Activated effector memory CD4-positive, alpha-beta T cell treated with Interleukin-2 at 50 U/mL for 16 hours (primary cell): Measurements from ENCODE around the gene ALG9.

Experiments used
- DNase-seq: peaks from one replicate; pipeline ENCODE4 v3.0.0-alpha.2; 2020

Gene ALG9

GRCh38 chr11:111834432-111835163, 36.8 kb downstream of the ALG9 start:
- no peak for DNase-seq

DNA sequence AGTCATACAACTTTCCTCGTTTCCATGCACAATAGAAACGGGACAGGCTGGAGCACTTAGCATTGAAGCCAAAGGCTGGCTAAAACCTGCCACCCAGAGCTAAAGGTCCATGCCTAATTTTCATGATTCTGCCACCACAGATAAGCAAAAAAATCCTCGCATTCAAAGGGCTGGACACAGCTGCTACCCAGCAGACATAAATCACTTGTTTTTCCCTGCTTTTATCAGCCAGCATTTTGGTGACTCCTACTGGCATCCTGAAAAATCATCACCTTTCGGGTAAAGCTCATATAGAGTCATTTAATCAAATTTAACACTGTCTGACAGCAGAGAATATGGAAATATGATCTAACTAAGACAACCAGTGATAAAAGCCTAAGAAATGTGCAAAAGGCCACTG, 37.9 kb downstream of the ALG9 start:
- DNase-seq: no peak

DNA sequence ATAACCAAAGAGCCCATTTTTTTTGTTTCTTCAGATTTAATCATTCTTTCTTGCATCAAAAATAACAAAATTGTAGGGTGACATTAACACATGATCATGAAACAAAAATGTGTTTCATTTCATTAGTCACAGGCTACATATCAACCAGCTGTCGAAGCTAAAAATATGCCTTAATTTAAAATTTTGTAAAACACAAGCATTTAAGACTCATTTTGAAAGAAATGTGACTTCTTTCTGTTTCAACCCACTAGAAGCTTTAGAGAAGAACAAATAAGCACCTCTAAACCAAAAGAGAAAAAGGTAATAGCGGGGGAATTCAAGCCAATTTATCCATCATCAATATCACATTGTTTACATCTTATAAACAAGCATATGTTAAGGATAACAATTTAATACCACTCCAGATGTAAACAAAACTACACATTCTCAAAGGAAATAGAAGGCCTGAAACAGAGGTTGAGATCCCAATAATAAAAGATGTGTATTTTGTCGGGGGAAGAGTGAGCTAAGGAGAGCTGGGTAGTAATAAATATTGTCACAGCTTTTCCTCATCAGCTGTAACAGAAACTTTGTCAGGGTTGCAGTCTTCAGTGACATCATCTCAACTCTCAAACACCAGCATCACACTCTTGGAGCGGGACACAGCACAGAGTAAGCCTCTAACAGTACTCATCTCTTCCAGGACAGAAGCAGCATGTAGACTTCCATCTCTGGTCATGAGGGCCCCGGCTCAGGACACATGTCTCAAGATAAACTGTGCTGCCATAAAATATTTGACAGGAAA, 42.0 kb downstream of the ALG9 start:
- DNase-seq: no peak

- DNase-seq: no peak
These were observed 44.9 kb downstream of the ALG9 start for GRCh38 chr11:111826322-111826950.

DNA sequence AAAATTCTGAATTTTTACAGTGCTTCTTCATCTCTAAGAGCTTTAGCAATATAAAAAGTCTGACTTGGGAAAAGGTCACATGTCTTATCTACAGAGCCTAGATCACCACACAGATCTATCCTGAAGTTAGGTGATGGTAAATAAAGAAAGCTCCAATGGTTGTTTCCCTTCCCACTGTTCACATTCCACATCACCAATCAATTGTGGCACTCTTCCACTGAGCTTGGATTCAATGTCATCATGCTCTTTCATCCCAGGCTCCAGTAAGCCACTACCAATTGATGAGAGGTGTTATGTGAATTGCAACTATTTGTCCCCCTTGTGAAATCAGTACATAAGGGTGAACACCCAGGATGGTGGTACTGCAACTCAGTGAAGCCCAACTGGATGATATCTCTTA, 47.8 kb downstream of the ALG9 start:
- no peak for DNase-seq

DNA sequence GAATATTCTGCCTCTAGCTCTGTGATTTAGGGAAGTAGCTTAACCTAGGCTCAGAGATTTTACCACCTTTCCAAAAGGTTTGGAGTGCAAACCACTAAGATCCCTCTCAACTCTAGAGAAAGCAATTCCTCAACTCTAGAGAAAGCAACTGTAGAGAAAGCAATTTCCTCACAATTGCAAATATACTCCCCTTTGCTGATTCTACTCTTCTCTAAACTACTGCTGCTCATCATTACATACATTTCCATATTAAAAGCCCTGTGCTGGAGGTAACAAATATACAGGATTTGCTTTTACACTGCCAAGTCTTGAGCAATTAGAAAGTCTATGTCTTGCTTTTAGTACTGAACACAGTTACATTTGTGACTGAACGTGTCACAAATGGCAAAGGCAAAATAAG, 48.2 kb downstream of the ALG9 start:
- no peak for DNase-seq

DNA sequence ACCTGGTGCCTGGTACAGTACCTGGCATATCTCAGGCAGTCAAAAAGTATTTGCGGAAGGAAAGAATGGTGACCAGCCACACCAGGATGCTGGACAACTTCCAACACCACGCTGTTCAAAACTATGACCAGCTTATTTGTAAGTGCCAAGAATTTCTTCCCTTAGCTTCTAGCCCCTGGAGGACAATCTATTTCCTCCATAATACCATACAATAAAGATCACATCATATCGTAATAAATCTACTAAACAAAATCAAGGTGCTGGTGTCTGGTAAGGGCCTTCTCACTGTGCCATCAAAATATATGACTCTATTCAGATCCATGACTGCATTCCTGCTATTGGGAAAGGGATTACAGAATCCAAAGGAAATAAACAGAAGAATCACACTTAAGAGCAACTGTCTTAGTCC, 51.5 kb downstream of the ALG9 start:
- DNase-seq: no peak

- DNase-seq: no peak
These were observed 52.1 kb downstream of the ALG9 start for GRCh38 chr11:111819161-111819828.

DNA sequence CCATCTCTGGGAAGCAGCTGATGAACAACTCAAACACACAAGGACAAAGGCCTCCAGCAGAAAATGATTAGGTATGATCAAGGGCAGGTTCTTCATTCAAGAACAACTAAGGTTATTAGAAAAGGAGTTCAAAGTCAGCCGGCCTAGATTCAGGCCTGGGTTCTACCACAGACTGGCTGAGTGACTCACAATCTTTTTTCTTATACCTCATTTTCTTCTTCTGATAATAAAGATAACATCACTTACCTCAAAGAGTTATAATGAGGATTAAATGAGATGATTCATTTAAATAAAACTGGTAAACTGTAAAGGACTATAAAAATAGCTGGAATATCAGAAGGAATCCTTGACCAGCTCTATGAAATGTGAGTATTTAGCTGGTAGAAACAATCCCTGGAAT, 55.9 kb downstream of the ALG9 start:
- DNase-seq: no peak

DNA sequence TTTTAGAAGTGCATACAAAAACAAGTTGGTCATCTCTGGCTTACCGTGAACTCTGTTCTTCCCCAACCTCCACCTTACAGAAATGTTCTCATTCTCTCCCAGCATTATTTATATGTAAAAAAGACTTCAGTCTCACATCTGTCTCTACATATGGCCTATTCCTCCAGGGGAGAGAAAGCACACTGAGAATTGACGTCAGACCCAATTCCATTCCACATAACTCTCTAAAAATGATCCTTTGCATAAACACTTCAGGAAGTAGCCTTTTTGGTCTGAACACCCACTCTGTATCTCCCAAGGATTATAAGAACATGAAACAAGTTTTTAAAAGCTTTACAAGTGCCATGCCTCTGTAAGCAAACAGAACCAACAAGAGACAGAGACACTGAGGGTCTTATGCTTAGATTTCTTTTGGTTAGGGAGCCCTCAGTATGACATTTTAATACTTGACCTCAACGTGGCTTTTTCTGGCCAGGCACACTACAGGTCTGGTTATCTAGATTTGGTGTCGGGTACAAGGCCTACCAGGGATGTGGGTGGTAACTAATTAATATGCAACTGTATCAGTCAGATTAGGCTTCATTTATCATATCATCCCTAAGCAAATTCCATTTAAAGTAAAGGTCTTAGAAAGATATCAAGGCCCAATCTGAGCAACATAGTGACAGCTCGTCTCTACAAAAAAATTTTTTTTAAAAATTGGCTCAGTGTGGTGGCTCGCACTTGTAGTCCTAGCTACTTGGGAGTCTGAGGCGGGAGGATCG, 56.6 kb downstream of the ALG9 start:
- DNase-seq: no peak

GRCh38 chr11:111814106-111814505, 57.3 kb downstream of the ALG9 start:
- no peak for DNase-seq

DNA sequence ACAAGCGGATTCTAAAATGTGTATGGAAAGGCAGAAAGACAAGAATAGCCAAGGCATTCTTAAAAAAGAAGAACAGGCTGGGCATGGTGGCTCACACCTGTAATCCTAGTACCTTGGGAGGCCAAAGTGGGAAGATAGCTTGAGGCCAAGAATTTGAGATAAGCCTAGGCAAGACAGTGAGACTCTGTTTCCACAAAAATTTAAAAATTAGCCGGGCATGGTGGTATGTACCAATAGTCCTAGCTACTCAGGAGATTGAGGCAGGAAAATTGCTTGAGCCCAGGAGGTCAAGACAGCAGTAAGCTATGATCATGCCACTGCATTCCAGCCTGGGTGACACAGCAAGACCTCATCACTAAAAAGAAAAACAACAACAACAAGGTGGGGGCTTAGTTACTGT, 59.2 kb downstream of the ALG9 start:
- no peak for DNase-seq

- no peak for DNase-seq
These were observed 59.9 kb downstream of the ALG9 start for GRCh38 chr11:111811445-111811844.

DNA sequence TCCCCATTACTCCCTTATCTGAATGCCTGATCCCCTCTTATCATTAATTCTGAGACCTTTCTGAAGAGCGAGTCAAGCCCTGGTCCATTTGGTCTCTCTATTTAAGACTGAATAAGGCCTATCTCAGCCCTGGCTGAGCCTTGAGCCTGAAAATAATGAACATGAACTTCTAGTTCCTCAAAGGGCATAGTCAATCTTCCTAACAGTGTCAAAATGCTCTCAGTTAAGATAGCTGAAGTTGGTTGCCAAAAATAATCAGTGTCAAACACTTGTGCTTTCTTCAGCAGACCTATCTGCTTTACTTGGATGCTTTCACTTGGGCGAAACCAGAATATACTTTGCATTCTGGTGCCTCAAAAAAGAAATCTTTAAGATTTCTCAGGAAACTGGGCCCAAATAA, 62.5 kb downstream of the ALG9 start:
- no peak for DNase-seq

DNA sequence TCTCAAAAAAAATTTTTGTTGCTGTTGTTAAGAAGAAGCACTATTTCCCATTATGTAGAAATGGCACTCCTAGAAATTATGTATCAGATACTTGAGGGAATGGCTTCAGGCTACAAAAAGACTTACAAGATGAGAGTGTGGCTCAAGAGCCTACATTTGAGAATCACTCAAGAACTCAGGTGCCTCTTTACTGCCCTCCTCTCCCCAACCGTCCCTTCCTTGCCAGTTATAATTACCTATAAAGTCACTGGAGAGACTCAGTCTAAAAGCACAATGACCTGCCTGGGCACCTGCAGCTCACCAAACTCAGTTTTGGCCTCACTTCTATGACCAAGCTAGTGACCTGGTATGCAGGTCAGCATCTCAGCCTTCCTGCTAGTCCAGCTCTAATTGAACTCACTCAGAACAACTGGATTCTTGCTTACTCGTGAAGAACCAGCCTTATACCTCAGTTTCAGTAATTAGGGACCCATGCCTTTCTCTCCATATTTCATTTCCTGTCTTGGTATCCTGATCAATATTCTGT, 63.3 kb downstream of the ALG9 start:
- no peak for DNase-seq

DNA sequence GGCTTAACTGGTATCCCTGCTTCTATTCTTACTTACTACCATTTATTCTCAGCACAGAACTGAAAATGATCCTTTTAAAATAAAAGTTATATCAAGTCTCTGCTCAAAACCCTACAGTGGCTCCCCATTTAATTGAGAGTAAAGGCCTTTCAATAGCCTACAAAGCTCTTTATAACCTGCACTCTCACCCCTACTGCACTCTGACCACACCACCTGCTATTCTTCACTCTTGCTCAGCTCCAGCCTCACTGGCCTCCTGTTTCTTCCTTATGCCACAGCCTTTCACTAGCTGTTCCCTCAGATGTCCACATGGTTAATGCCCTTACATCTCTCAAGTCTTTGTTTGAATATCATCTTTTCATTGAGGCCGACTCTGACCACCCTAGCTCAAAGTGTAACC, 64.3 kb downstream of the ALG9 start:
- no peak for DNase-seq

- DNase-seq: no peak
These were observed 70.2 kb downstream of the ALG9 start for GRCh38 chr11:111801135-111801534.

DNA sequence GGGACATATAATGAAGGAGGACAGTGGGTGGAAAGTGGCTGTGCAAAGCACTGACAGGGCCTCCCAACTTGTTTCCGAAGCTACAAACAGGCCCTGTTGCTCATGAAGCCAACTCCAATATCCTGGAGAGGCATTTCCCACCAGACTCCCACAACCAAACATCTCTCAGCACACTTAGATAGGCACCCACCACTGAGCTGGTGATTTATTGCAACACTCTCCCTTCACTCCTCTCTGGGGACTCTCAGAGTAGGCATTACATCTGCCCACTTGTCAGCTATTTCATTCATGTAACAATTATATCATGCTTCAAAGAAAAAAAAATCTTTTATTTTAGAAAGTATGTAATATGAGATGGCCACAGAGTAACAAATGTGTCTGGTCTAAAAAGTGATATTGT, 73.1 kb downstream of the ALG9 start:
- DNase-seq: no peak

GRCh38 chr11:111797145-111797581, 74.2 kb downstream of the ALG9 start:
- DNase-seq: no peak

GRCh38 chr11:111796696-111797095, 74.7 kb downstream of the ALG9 start:
- no peak for DNase-seq

- DNase-seq: no peak
These were observed 75.9 kb downstream of the ALG9 start for GRCh38 chr11:111795334-111795985.

GRCh38 chr11:111793863-111794262, 77.5 kb downstream of the ALG9 start:
- no peak for DNase-seq
